Subcutaneous abdominal adipose tissue (tissue), 5 donors: ENCODE results near the gene THBD.

Experiments
- H3K27ac ChIP-seq: one replicate; pipeline ENCODE4 v1.7.0; 2013; ENCODE audit warnings: low read depth, mild to moderate bottlenecking, inconsistent platforms, low read length, moderate library complexity
- H3K27me3 ChIP-seq, 5 donors: one replicate each; pipeline ENCODE4 v1.7.0; 2013; ENCODE audit warnings: low read length in 5 of 5, inconsistent platforms in 1 of 5; ENCODE audit not compliant: control insufficient read depth in 5 of 5, insufficient read depth in 4 of 5
- H3K36me3 ChIP-seq, 5 donors: one replicate each; pipeline ENCODE4 v1.7.0; 2013; ENCODE audit warnings: low read length in 5 of 5; ENCODE audit not compliant: control insufficient read depth in 5 of 5, insufficient read depth in 5 of 5
- H3K4me1 ChIP-seq, 5 donors: one replicate each; pipeline ENCODE4 v1.7.0; 2013; ENCODE audit warnings: low read length in 5 of 5, mild to moderate bottlenecking in 3 of 5, moderate library complexity in 1 of 5; ENCODE audit not compliant: control insufficient read depth in 5 of 5, insufficient read depth in 5 of 5
- H3K4me3 ChIP-seq, 5 donors: one replicate each; pipeline ENCODE4 v1.7.0; 2013; ENCODE audit warnings: low read length in 5 of 5, low read depth in 1 of 5
- H3K9ac ChIP-seq, 5 donors: one replicate each; pipeline ENCODE4 v1.7.0; 2013; ENCODE audit warnings: low read length in 5 of 5, mild to moderate bottlenecking in 4 of 5, moderate library complexity in 3 of 5
- H3K9me3 ChIP-seq, 5 donors: one replicate each; pipeline ENCODE4 v1.7.0; 2013; ENCODE audit warnings: low read length in 5 of 5; ENCODE audit not compliant: control insufficient read depth in 5 of 5
- donor health status: healthy.
- donor health status: healthy.
- donor health status: healthy.
- donor health status: healthy.
- donor health status: healthy.

Gene THBD

DNA sequence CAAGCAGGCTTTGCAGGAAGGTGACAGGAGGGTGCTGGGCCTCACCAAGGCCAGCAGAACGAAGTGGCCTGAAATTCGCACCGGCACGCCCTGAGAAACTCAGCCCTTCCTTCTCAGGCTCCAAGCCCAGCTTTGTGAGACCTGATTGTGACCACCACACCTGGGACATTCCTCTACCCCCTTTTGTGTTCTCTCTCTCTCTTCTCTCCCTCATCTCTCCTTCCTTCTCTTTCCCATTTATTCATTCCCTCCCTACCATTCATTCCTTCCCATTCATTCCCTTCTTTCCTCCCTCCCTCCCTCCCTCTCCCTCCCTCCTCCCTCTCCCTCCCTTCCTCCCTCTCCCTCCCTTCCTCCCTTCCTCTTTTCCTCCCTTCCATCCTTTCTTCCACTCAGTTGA, 27.8 kb upstream of the THBD start:
- Histone ChIP-seq H3K9ac (no peak overlapping the region), H3K4me3 (no peak overlapping the region)

DNA sequence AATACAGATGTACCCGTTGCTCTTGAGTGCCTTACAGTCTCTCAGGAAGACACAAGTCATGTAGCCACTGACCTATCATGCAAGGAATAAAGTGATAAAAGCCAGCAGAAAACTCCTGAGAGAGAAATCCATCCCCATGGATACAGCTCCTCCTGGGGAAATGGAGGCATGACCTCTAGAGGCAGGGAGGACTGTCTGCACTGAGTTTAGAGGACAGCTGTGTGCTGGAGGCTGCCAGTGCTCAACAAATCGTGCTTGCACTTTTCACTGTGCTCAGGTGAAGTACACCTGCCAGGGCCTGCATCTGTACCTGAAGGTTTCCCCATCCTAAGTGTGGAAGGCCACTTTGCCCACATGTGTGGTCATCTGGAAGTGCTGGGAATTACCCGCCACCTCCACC, 24.6 kb upstream of the THBD start:
- H3K9ac ChIP-seq = no peak overlapping the region
- no peak overlapping the region for H3K4me3 ChIP-seq
- H3K4me1 ChIP-seq = peaks cover 0 to 19% (median 0%) of the 10 kb centered on the region in 5 donors
- peaks cover 0 to 3% (median 0%) of the 10 kb centered on the region in 5 donors for H3K36me3 ChIP-seq
- no peaks in the 10 kb centered on the region for H3K9me3 ChIP-seq
- H3K27ac ChIP-seq = no peak overlapping the region
- no peaks in the 10 kb centered on the region for H3K27me3 ChIP-seq

More for the DNA sequence above, 27.8 kb upstream of the THBD start:
- Histone ChIP-seq H3K36me3 (peaks cover 0 to 12% (median 4%) of the 10 kb centered on the region in 5 donors), H3K27ac (no peak overlapping the region), H3K9me3 (no peaks in the 10 kb centered on the region), H3K27me3 (no peaks in the 10 kb centered on the region), H3K4me1 (peaks cover 0 to 51% (median 7%) of the 10 kb centered on the region in 5 donors)

DNA sequence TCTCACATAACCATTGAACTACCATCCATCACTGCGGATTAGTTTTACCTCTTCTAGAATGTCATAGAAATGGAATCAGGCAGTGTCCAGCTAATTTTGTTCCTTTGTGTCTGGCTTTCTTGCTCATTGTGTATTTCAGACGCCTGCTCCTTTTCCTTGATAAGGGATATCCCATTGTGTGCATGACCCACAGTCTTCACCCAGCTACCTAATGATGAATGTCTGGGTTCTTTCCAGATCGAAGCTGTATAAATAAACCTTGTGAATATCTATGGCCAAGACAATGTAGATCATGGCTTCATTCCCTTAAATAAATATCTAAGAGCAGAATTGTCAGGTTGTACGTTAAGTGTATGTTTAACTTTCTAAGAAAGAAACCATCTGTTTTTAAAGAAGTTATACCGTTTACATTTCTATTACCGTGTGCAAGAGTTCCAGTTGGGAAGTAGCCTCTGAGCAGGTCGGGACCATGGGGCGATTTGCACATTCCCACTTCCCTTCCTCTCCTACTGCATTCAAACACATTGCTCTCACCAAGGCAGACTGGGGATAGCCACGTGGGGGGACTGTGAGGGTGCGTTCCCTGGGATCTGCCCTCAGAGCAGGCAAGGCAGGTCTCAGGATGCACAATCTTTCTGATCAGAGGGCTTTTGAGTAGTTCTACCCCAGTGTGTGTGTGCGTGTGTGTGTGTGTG, 23.6 kb upstream of the THBD start:
- H3K27me3 ChIP-seq = no peaks in the 10 kb centered on the region
- no peak overlapping the region for H3K27ac ChIP-seq
- H3K4me3 ChIP-seq = no peak overlapping the region
- H3K9ac ChIP-seq = no peak overlapping the region
- H3K4me1 ChIP-seq = peaks cover 0 to 9% (median 0%) of the 10 kb centered on the region in 5 donors
- no peaks in the 10 kb centered on the region for H3K9me3 ChIP-seq
- peaks cover 0 to 3% (median 0%) of the 10 kb centered on the region in 5 donors for H3K36me3 ChIP-seq

DNA sequence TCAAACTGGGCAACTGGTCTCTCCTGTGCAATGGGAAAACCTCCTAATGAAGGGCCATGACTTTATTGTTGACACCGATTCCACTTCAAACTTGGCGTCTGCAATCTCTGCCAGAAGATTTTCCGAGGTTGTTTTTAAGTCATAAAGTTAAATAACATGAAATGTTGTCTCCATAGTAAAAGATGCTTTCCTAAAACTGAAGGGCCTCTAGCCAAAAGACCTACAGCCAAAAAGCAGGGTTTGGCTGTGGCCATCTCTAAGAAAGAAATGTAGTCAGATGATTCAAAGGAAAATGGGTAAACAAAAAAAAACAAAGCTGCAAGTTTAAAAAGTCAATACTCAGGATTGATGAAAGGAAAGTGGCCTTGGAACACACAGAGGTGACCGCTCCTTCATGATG, 22.5 kb upstream of the THBD start:
- Histone ChIP-seq H3K9ac (no peak overlapping the region), H3K4me1 (peaks cover 0 to 6% (median 0%) of the 10 kb centered on the region in 5 donors), H3K27me3 (no peaks in the 10 kb centered on the region), H3K36me3 (peaks cover 0 to 3% (median 0%) of the 10 kb centered on the region in 5 donors), H3K27ac (no peak overlapping the region), H3K9me3 (no peaks in the 10 kb centered on the region), H3K4me3 (no peak overlapping the region)

DNA sequence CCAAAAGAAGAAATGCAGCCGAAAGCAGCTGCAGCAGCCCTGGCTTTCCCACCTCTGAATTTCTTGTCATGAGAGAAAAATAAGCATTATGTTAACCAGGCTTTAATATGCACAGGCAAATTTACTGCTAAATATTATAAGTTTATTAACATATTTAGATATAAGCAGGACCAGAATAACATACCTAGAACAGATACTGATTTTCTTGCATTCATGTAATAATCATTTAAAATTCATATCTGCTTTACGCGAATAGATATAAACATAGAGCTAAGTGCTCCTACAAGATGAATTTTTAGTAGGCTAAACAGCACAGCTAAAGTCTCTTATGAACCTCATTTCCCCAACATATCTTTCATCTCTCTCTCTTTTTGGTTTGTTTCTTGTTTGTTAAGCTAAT, 21.9 kb upstream of the THBD start:
- Histone ChIP-seq H3K9me3 (no peaks in the 10 kb centered on the region), H3K27ac (no peak overlapping the region), H3K4me3 (no peak overlapping the region), H3K27me3 (no peaks in the 10 kb centered on the region), H3K4me1 (peaks cover 0 to 4% (median 0%) of the 10 kb centered on the region in 5 donors), H3K36me3 (peaks cover 0 to 3% (median 0%) of the 10 kb centered on the region in 5 donors), H3K9ac (no peak overlapping the region)

DNA sequence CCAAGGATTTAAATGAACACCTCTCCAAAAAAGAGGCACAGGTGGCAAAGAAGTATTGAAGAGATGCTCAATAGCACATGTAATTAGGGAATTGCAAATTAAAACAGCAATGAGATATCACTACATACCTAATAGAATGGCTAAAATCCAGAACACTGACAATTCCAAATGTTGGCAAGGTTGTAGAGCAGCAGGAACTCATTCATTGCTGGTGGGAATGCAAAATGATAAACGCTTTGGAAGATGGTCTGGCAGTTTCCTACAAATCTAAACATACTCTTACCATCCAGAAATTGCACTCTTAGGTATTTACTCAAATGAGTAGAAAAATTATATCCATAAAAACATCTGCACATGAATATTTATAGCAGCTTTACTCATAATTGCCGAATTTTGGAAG, 19.6 kb upstream of the THBD start:
- H3K9ac ChIP-seq = no peak overlapping the region
- no peak overlapping the region for H3K27ac ChIP-seq
- H3K27me3 ChIP-seq = no peaks in the 10 kb centered on the region
- H3K9me3 ChIP-seq = no peaks in the 10 kb centered on the region
- peaks cover 0 to 3% (median 0%) of the 10 kb centered on the region in 5 donors for H3K36me3 ChIP-seq
- H3K4me1 ChIP-seq = peaks cover 0 to 4% (median 0%) of the 10 kb centered on the region in 5 donors
- no peak overlapping the region for H3K4me3 ChIP-seq

DNA sequence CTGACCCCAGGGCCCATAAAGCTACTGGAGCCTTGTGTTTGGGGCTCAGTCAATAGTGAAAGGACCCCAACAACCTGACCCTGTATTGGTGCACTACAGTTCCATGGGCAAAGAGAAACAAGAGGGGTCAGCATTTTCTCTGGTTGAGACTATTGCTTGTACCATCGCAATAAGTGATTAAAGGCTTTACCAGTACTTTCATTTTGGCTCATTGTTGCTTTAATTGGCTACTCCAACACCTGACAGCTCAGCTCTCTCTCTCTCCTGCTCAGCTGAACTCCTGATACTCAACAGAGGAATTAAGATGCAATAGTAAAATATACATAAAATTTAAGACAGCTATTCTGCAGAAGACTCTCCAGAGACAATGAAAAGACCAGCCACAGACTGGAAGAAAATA, 18.8 kb upstream of the THBD start:
- H3K4me1 ChIP-seq = peaks cover 0 to 5% (median 0%) of the 10 kb centered on the region in 5 donors
- no peak overlapping the region for H3K27ac ChIP-seq
- H3K9ac ChIP-seq = no peak overlapping the region
- H3K9me3 ChIP-seq = no peaks in the 10 kb centered on the region
- H3K27me3 ChIP-seq = no peaks in the 10 kb centered on the region
- H3K4me3 ChIP-seq = no peak overlapping the region
- peaks cover 0 to 2% (median 0%) of the 10 kb centered on the region in 5 donors for H3K36me3 ChIP-seq

DNA sequence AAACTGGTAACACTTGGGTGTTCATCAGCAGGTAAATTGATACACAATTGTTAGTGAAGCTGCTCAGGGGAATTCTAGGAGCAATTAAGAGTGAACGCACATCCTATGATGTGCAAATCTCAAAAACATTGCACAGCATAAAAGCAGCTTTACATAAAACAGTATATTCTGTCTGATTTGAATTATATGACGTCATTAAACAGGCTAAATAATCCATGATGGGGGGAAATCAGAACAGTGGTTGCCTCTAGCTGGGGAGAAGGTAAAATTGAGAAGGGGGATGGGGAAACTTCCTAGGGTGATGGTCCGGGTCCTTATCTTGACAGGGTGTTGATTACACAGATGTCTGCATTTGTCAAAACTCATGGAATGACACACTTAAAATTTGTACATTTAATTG, 17.3 kb upstream of the THBD start:
- no peaks in the 10 kb centered on the region for H3K27me3 ChIP-seq
- peaks cover under 1 to 14% (median 7%) of the 10 kb centered on the region in 5 donors for H3K4me1 ChIP-seq
- no peaks in the 10 kb centered on the region for H3K36me3 ChIP-seq
- H3K9me3 ChIP-seq = no peaks in the 10 kb centered on the region
- no peak overlapping the region for H3K9ac ChIP-seq
- no peak overlapping the region for H3K27ac ChIP-seq
- no peak overlapping the region for H3K4me3 ChIP-seq

DNA sequence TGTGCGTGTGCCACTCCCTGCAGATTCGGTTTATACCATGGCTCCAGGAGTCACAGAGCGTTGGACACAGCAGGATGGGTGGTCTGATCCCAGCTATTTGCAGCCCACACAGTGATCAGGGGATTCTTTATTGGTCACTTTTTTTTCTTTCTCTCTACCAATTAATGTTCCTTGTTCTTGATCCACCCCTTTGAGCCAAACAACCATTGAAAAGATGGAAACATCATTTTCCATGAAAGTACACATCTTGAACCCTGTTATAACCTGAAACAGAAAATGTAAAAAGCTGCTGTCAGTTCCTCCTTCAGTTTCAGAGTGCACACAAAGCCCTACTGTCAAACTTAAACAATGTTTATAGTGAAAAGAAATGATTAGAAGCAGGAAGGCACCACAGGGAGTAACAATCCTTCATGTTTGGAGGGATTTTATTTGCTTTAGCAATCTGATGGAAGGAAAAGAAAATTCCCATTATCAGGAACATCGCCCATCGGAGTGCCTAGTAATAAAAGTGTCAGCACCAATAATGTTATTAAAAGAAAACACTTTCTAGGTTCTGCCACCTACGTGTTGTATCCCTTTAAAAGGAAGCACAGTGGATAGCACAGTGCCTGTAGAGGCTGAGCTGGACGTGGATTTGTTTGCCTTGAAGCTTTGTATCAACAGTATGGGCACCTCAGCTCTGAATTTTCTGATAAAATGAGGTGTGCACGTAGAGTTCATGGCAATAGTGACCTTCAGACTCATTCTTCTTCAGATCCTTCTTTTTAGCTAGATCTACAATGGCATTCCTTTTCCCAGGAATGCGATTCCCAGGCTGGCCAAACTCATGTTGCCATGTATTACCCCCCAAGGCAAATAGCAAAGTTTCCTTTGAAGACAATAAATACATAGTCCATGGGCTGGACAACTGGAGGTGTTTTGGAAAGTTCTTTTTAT, 16.1 kb upstream of the THBD start:
- Histone ChIP-seq H3K27me3 (no peaks in the 10 kb centered on the region), H3K9ac (no peak overlapping the region), H3K9me3 (no peaks in the 10 kb centered on the region), H3K4me1 (peaks cover 4 to 25% (median 17%) of the 10 kb centered on the region in 5 donors), H3K27ac (no peak overlapping the region), H3K36me3 (no peaks in the 10 kb centered on the region), H3K4me3 (no peak overlapping the region)

DNA sequence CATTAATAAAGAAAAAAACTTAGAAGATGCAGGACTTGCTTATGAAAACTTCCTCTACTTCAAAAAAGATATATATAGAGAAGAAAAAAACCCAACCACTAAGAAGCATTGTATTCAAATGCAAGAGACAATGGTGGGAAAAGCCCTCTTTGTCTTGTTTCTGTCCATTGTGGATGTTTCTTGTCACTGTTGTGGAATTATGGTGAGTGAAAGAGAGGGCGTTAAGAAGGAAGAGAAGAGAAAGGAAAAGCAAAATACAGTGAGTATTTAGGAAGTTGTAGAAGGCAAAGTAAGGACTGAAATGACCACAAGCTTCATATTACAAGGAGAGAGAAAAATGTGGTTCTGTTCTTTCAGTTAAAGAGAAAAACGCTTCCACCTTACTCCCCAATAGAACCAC, 14.1 kb upstream of the THBD start:
- no peaks in the 10 kb centered on the region for H3K27me3 ChIP-seq
- H3K27ac ChIP-seq = no peak overlapping the region
- no peaks in the 10 kb centered on the region for H3K9me3 ChIP-seq
- H3K36me3 ChIP-seq = no peaks in the 10 kb centered on the region
- peaks cover 4 to 33% (median 24%) of the 10 kb centered on the region in 5 donors for H3K4me1 ChIP-seq
- no peak overlapping the region for H3K9ac ChIP-seq
- no peak overlapping the region for H3K4me3 ChIP-seq
